GM23338 (cell line): ENCODE data around the gene WDR70. TPM values are rescaled to one million over a fixed set of nuclear protein-coding genes. Genes with fewer than 3 reads are reported as not detected.

Experiments used
- ATAC-seq: fragments of 200-7000 bp; cut with Tn5 transposase; 3 replicates; pipeline ENCODE4 v1.9.1; 2020
- DNase-seq: peaks from one replicate; pipeline ENCODE4 v3.0.0-alpha.2; 2015; ENCODE audit warnings: low spot score
- H2AFZ ChIP-seq: fragments of 200-600 bp; sonication (generic); 2 replicates; pipeline ENCODE4 v1.8.0; 2016; ENCODE audit warnings: antibody characterized with exemption, mild to moderate bottlenecking, moderate library complexity
- H3F3A ChIP-seq: fragments of 200-600 bp; sonication (generic); replicated peaks from 2 replicates; pipeline ENCODE4 v1.8.0; 2017; ENCODE audit warnings: antibody characterized with exemption, mixed run types, low read depth
- H3K27ac ChIP-seq: fragments of 200-600 bp; sonication (generic); 2 replicates; pipeline ENCODE4 v1.6.1; 2016; ENCODE audit warnings: low read depth
- H3K27me3 ChIP-seq: fragments of 200-600 bp; sonication (generic); 2 replicates; pipeline ENCODE4 v1.8.0; 2016; ENCODE audit warnings: mild to moderate bottlenecking, mixed run types, moderate library complexity; ENCODE audit not compliant: insufficient read depth
- H3K36me3 ChIP-seq: fragments of 200-600 bp; sonication (generic); 2 replicates; pipeline ENCODE4 v1.8.0; 2016; ENCODE audit warnings: mild to moderate bottlenecking; ENCODE audit not compliant: insufficient read depth
- H3K4me1 ChIP-seq: fragments of 200-600 bp; sonication (generic); 2 replicates; pipeline ENCODE4 v1.8.0; 2016; ENCODE audit warnings: mild to moderate bottlenecking, moderate library complexity; ENCODE audit not compliant: insufficient read depth
- H3K4me2 ChIP-seq: fragments of 200-600 bp; sonication (generic); 2 replicates; pipeline ENCODE4 v1.7.1; 2017; ENCODE audit warnings: mixed run types
- H3K4me3 ChIP-seq: fragments of 200-600 bp; sonication (generic); 2 replicates; pipeline ENCODE4 v1.6.1; 2016; ENCODE audit warnings: mixed run types
- H3K79me2 ChIP-seq: fragments of 200-600 bp; sonication (generic); replicated peaks from 2 replicates; pipeline ENCODE4 v1.8.0; 2017; ENCODE audit warnings: mild to moderate bottlenecking; ENCODE audit not compliant: insufficient read depth
- H3K9me2 ChIP-seq: fragments of 200-600 bp; sonication (generic); 2 replicates; pipeline ENCODE4 v1.8.0; 2017; ENCODE audit not compliant: insufficient read depth
- H4K20me1 ChIP-seq: fragments of 200-600 bp; sonication (generic); replicated peaks from 2 replicates; pipeline ENCODE4 v1.8.0; 2017; ENCODE audit warnings: mild to moderate bottlenecking; ENCODE audit not compliant: insufficient read depth
- H3K27ac Mint-ChIP-seq: 2 replicates; pipeline ENCODE4 v1.8.0; 2020; ENCODE audit warnings: inconsistent platforms, mild to moderate bottlenecking, moderate library complexity, mixed read lengths
- H3K27me3 Mint-ChIP-seq: 3 replicates; pipeline ENCODE4 v1.8.0; 2022; ENCODE audit warnings: low read depth, mild to moderate bottlenecking, moderate library complexity, mixed read lengths, inconsistent platforms; ENCODE audit not compliant: insufficient read depth, poor library complexity
- H3K36me3 Mint-ChIP-seq: 3 replicates; pipeline ENCODE4 v1.8.0; 2021; ENCODE audit warnings: low read depth, mild to moderate bottlenecking, inconsistent platforms, moderate library complexity, mixed read lengths
- H3K4me1 Mint-ChIP-seq: 3 replicates; pipeline ENCODE4 v1.8.0; 2020; ENCODE audit warnings: mild to moderate bottlenecking, inconsistent platforms, mixed read lengths
- H3K4me3 Mint-ChIP-seq: 3 replicates; pipeline ENCODE4 v1.8.0; 2021; ENCODE audit warnings: moderate library complexity, mild to moderate bottlenecking, inconsistent platforms, mixed read lengths
- H3K9me3 Mint-ChIP-seq: 3 replicates; pipeline ENCODE4 v1.8.0; 2020; ENCODE audit warnings: moderate library complexity, mild to moderate bottlenecking, inconsistent platforms, mixed read lengths
- ETS1 ChIP-seq: IDR thresholded peaks from 2 replicates; pipeline ENCODE4 v1.6.1; 2016; ENCODE audit warnings: antibody characterized with exemption
- EZH2 ChIP-seq: fragments of 200-600 bp; sonication (generic); IDR thresholded peaks from one replicate; pipeline ENCODE4 v1.8.0; 2017; ENCODE audit warnings: antibody characterized with exemption, mild to moderate bottlenecking, low read depth; ENCODE audit not compliant: unreplicated experiment
- JUNB ChIP-seq: IDR thresholded peaks from one replicate; pipeline ENCODE4 v1.6.1; 2016; ENCODE audit warnings: antibody characterized with exemption; ENCODE audit not compliant: unreplicated experiment
- ZNF331 ChIP-seq: fragments of 250-450 bp; sonication (Bioruptor Pico); IDR thresholded peaks from 2 replicates; pipeline ENCODE4 v1.5.0; 2020; ENCODE audit warnings: low read depth, mild to moderate bottlenecking, moderate library complexity
- polyA plus RNA-seq: library from polyadenylated mRNA; unstranded; fragments of >200 nt; fragmentation: Nextera tagmentation; extraction: Ambion mirVana; gene quantifications from 2 replicates; pipeline ENCODE4 v1.2.1, GENCODE V29; 2016
- total RNA-seq: library from RNA; depleted of rRNA; stranded (reverse); fragments of >200 nt; shearing (Covaris generic); gene quantifications from 2 replicates; pipeline ENCODE4 v1.2.3, GENCODE V29; 2014
- TF ChIP-seq, protein P1 (sequence below): IDR thresholded peaks from one replicate; pipeline ENCODE4 v1.6.1; 2018; ENCODE audit warnings: antibody characterized with exemption; ENCODE audit not compliant: unreplicated experiment

The WDR70 gene
- total and polyA plus RNA-seq, 2 experiments from 2014 or later, result 34.9 to 86.7 TPM

GRCh38 chr5:37703841-37704241, 324.7 kb downstream of the WDR70 start (continued):
- TF ChIP-seq, protein P1, sequence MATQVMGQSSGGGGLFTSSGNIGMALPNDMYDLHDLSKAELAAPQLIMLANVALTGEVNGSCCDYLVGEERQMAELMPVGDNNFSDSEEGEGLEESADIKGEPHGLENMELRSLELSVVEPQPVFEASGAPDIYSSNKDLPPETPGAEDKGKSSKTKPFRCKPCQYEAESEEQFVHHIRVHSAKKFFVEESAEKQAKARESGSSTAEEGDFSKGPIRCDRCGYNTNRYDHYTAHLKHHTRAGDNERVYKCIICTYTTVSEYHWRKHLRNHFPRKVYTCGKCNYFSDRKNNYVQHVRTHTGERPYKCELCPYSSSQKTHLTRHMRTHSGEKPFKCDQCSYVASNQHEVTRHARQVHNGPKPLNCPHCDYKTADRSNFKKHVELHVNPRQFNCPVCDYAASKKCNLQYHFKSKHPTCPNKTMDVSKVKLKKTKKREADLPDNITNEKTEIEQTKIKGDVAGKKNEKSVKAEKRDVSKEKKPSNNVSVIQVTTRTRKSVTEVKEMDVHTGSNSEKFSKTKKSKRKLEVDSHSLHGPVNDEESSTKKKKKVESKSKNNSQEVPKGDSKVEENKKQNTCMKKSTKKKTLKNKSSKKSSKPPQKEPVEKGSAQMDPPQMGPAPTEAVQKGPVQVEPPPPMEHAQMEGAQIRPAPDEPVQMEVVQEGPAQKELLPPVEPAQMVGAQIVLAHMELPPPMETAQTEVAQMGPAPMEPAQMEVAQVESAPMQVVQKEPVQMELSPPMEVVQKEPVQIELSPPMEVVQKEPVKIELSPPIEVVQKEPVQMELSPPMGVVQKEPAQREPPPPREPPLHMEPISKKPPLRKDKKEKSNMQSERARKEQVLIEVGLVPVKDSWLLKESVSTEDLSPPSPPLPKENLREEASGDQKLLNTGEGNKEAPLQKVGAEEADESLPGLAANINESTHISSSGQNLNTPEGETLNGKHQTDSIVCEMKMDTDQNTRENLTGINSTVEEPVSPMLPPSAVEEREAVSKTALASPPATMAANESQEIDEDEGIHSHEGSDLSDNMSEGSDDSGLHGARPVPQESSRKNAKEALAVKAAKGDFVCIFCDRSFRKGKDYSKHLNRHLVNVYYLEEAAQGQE, result no peak

- no peaks in the 10 kb centered on the region for H3K9me2 ChIP-seq
- no peak overlapping the region for H3K4me3 ChIP-seq
- no peak for ATAC-seq
- H3K79me2 ChIP-seq, result no peaks in the 10 kb centered on the region
- Mint-ChIP-seq H3K4me1 (no peaks in the 10 kb centered on the region), H3K9me3 (no peaks in the 10 kb centered on the region), H3K4me3 (no peak overlapping the region), H3K27ac (no peak overlapping the region), H3K27me3 (no peaks in the 10 kb centered on the region), H3K36me3 (no peaks in the 10 kb centered on the region)
- H3K4me1 ChIP-seq, result no peaks in the 10 kb centered on the region
- no peaks in the 10 kb centered on the region for H3K36me3 ChIP-seq
- no peaks in the 10 kb centered on the region for H3F3A ChIP-seq
- no peak overlapping the region for H2AFZ ChIP-seq
- H3K4me2 ChIP-seq, result no peak overlapping the region
- no peaks in the 10 kb centered on the region for H3K27me3 ChIP-seq
- TF ChIP-seq EZH2 (no peak), JUNB (no peak), ETS1 (no peak), ZNF331 (CRISPR knock-in tag) (no peak)
- TF ChIP-seq, protein P1, result no peak
- no peak overlapping the region for H3K27ac ChIP-seq
- no peaks in the 10 kb centered on the region for H4K20me1 ChIP-seq
- DNase-seq, result no peak
Measured at GRCh38 chr5:37704406-37704805, 325.3 kb downstream of the WDR70 start.

- H3K27me3 Mint-ChIP-seq, result peaks cover 2% of the 10 kb centered on the region
Measured at GRCh38 chr5:37709020-37709419, 329.9 kb downstream of the WDR70 start.

More at GRCh38 chr5:37709020-37709419, 329.9 kb downstream of the WDR70 start:
- Histone ChIP-seq H3K27ac (no peak overlapping the region), H3F3A (no peaks in the 10 kb centered on the region), H4K20me1 (no peaks in the 10 kb centered on the region), H3K9me2 (no peaks in the 10 kb centered on the region), H3K79me2 (no peaks in the 10 kb centered on the region), H2AFZ (no peak overlapping the region), H3K4me1 (no peaks in the 10 kb centered on the region), H3K4me3 (no peak overlapping the region), H3K36me3 (no peaks in the 10 kb centered on the region), H3K4me2 (no peak overlapping the region), H3K27me3 (no peaks in the 10 kb centered on the region)
- H3K4me3 Mint-ChIP-seq, result no peak overlapping the region
- H3K4me1 Mint-ChIP-seq, result no peaks in the 10 kb centered on the region
- ATAC-seq (no peak), DNase-seq (no peak)
- no peak for TF ChIP-seq EZH2
- no peak for TF ChIP-seq ETS1
- H3K9me3 Mint-ChIP-seq, result no peaks in the 10 kb centered on the region
- H3K27ac Mint-ChIP-seq, result no peak overlapping the region
- no peaks in the 10 kb centered on the region for H3K36me3 Mint-ChIP-seq
